ENCODE results near the gene C1orf198. TPM values are rescaled to one million over a fixed set of nuclear protein-coding genes. Genes with fewer than 3 reads are reported as not detected.

The C1orf198 gene
- total and polyA plus RNA-seq, 2 of the 8 experiments (the other 6 are each of a cell fraction or from before 2014, with no cell fraction given) = 30.6 to 45.0 TPM

- TF ChIP-seq TAF7 (optimal IDR thresholded peaks at IDR 0.05; ENCODE audit: borderline replicate concordance, low read depth, low read length) = no peak
- TF ChIP-seq CBX8 (IDR thresholded peaks at IDR 0.05; ENCODE audit: borderline replicate concordance, low read depth, low read length) = no peak
- no peak for TF ChIP-seq ATF2 (IDR thresholded peaks at IDR 0.05; ENCODE audit: low read length)
- no peak for TF ChIP-seq MAX (IDR thresholded peaks at IDR 0.05)
- no peak for TF ChIP-seq CHD7 (IDR thresholded peaks at IDR 0.05; ENCODE audit: insufficient replicate concordance, low read length)
- no peak for TF ChIP-seq KDM4A (IDR thresholded peaks at IDR 0.05; ENCODE audit: low read depth, low read length, severe bottlenecking)
- no peak for TF ChIP-seq POLR2A (IDR thresholded peaks at IDR 0.05; ENCODE audit: control extremely low read depth in 1 of 2, low read depth in 2 of 2, low read length in 2 of 2)
Measured at GRCh38 chr1:230849451-230850224, 18.7 kb downstream of the C1orf198 start (continued).
